SK-N-SH treated with all-trans-retinoic acid at 6 μM for 48 hours (cell line): Measurements from ENCODE around the gene PDE3A.

ENCODE experiments used
- ARNTL ChIP-seq: fragments of 450-650 bp; formaldehyde crosslinking; IDR thresholded peaks from 2 replicates; pipeline ENCODE4 v1.5.0; 2020; ENCODE audit warnings: low read depth, mild to moderate bottlenecking, moderate library complexity, borderline replicate concordance
- BACH2 ChIP-seq: fragments of 250-450 bp; sonication (Bioruptor Pico); IDR thresholded peaks from 2 replicates; pipeline ENCODE4 v1.9.0; 2021; ENCODE audit warnings: mild to moderate bottlenecking, borderline replicate concordance
- ISL1 ChIP-seq: fragments of 250-450 bp; sonication (Bioruptor Pico); IDR thresholded peaks from 2 replicates; pipeline ENCODE4 v2.1.2; 2022; ENCODE audit warnings: mild to moderate bottlenecking, moderate library complexity
- OSR1 ChIP-seq: fragments of 250-450 bp; sonication (Bioruptor Pico); IDR thresholded peaks from 2 replicates; pipeline ENCODE4 v1.8.0; 2022; ENCODE audit warnings: moderate library complexity, mild to moderate bottlenecking, inconsistent platforms
- ZC3H10 ChIP-seq: fragments of 250-450 bp; sonication (Bioruptor Pico); IDR thresholded peaks from 2 replicates; pipeline ENCODE4 v1.5.1; 2021; ENCODE audit warnings: mild to moderate bottlenecking, moderate library complexity
- ZNF565 ChIP-seq: fragments of 450-650 bp; formaldehyde crosslinking; conservative IDR thresholded peaks from 2 replicates; pipeline ENCODE4 v1.5.0; 2020; ENCODE audit warnings: low read depth, mild to moderate bottlenecking, moderate library complexity
- ZNF70 ChIP-seq: fragments of 450-650 bp; formaldehyde crosslinking; IDR thresholded peaks from 2 replicates; pipeline ENCODE4 v1.5.0; 2020; ENCODE audit warnings: mild to moderate bottlenecking, moderate library complexity
- ZNF8 ChIP-seq: fragments of 450-650 bp; formaldehyde crosslinking; IDR thresholded peaks from 2 replicates; pipeline ENCODE4 v1.5.0; 2020; ENCODE audit warnings: mild to moderate bottlenecking, moderate library complexity
- TF ChIP-seq, protein P1 (sequence below): fragments of 250-450 bp; sonication (Bioruptor Pico); IDR thresholded peaks from 2 replicates; pipeline ENCODE4 v1.8.0; 2020; ENCODE audit warnings: mild to moderate bottlenecking, moderate library complexity, borderline replicate concordance
- TF ChIP-seq, protein P2 (sequence below): fragments of 250-450 bp; sonication (Bioruptor Pico); IDR thresholded peaks from 2 replicates; pipeline ENCODE4 v1.5.1; 2020; ENCODE audit warnings: low read depth, mild to moderate bottlenecking, moderate library complexity
- TF ChIP-seq, protein P3 (sequence below): fragments of 250-450 bp; sonication (Bioruptor Pico); IDR thresholded peaks from 2 replicates; pipeline ENCODE4 v1.8.0; 2021; ENCODE audit warnings: low read depth, mild to moderate bottlenecking, moderate library complexity, borderline replicate concordance

DNA sequence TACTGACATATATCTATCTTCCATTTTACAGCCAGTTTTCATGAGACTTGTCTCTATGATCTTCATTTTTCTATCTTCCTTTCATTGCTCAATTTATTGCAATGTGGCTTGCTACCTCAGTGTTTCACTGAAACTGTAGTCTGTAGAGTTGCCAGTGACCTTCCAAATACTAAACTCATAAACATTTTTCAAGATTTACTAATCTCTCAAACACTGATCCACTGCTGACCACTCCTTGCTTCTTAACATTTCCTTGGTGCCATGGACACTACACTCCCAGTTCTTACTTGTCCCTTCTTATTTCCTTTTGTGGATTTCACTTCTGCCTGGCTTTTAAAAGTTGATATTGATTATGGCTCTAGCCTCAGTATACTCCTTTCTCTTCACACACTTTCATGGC is 231.4 kb downstream of the PDE3A start:
- TF ChIP-seq, protein P1, sequence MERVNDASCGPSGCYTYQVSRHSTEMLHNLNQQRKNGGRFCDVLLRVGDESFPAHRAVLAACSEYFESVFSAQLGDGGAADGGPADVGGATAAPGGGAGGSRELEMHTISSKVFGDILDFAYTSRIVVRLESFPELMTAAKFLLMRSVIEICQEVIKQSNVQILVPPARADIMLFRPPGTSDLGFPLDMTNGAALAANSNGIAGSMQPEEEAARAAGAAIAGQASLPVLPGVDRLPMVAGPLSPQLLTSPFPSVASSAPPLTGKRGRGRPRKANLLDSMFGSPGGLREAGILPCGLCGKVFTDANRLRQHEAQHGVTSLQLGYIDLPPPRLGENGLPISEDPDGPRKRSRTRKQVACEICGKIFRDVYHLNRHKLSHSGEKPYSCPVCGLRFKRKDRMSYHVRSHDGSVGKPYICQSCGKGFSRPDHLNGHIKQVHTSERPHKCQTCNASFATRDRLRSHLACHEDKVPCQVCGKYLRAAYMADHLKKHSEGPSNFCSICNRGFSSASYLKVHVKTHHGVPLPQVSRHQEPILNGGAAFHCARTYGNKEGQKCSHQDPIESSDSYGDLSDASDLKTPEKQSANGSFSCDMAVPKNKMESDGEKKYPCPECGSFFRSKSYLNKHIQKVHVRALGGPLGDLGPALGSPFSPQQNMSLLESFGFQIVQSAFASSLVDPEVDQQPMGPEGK (CRISPR knock-in tag) = no peak
- TF ChIP-seq ISL1 (CRISPR knock-in tag) (no peak), ARNTL (no peak), ZC3H10 (CRISPR knock-in tag) (no peak), ZNF565 (CRISPR knock-in tag) (no peak), ZNF8 (CRISPR knock-in tag) (no peak), ZNF70 (CRISPR knock-in tag) (no peak), OSR1 (CRISPR knock-in tag) (no peak), BACH2 (CRISPR knock-in tag) (no peak)
- TF ChIP-seq, protein P2, sequence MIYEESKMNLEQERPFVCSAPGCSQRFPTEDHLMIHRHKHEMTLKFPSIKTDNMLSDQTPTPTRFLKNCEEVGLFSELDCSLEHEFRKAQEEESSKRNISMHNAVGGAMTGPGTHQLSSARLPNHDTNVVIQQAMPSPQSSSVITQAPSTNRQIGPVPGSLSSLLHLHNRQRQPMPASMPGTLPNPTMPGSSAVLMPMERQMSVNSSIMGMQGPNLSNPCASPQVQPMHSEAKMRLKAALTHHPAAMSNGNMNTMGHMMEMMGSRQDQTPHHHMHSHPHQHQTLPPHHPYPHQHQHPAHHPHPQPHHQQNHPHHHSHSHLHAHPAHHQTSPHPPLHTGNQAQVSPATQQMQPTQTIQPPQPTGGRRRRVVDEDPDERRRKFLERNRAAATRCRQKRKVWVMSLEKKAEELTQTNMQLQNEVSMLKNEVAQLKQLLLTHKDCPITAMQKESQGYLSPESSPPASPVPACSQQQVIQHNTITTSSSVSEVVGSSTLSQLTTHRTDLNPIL (CRISPR knock-in tag) = no peak
- TF ChIP-seq, protein P3, sequence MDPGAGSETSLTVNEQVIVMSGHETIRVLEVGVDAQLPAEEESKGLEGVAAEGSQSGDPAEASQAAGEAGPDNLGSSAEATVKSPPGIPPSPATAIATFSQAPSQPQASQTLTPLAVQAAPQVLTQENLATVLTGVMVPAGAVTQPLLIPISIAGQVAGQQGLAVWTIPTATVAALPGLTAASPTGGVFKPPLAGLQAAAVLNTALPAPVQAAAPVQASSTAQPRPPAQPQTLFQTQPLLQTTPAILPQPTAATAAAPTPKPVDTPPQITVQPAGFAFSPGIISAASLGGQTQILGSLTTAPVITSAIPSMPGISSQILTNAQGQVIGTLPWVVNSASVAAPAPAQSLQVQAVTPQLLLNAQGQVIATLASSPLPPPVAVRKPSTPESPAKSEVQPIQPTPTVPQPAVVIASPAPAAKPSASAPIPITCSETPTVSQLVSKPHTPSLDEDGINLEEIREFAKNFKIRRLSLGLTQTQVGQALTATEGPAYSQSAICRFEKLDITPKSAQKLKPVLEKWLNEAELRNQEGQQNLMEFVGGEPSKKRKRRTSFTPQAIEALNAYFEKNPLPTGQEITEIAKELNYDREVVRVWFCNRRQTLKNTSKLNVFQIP (CRISPR knock-in tag) = no peak
